Gastrocnemius medialis (tissue), 4 donors: ENCODE data around the gene SRGAP3. TPM values are rescaled to one million over a fixed set of nuclear protein-coding genes. Genes with fewer than 3 reads are reported as not detected.

Source experiments
- ATAC-seq, 2 donors: fragments of 150-250 bp; one replicate each; pipeline ENCODE4 v1.9.1; 2016
- DNase-seq, 2 donors: peaks; one replicate each; pipeline ENCODE4 v3.0.0-alpha.2; 2019
- H3K27ac ChIP-seq, 4 donors: fragments of 200-600 bp; sonication (generic); 1 replicate in 1 of 4; 2 replicates in 3 of 4; pipeline ENCODE4 v1.5.1; 2016 to 2018; ENCODE audit warnings: mild to moderate bottlenecking in 2 of 4, moderate library complexity in 1 of 4
- H3K27me3 ChIP-seq, 3 donors: fragments of 200-600 bp; sonication (generic) in 2 of 3; 1 replicate in 1 of 3; 2 replicates in 2 of 3; pipeline versions ENCODE4 v1.5.1 to v1.6.0; 2016 to 2019; ENCODE audit warnings: mild to moderate bottlenecking in 1 of 3, moderate library complexity in 1 of 3
- H3K36me3 ChIP-seq, 2 donors: fragments of 200-600 bp; sonication (generic) in 1 of 2; one replicate each; pipeline ENCODE4 v1.5.1; 2017 to 2018
- H3K4me1 ChIP-seq, 2 donors: fragments of 200-600 bp; sonication (generic) in 1 of 2; one replicate each; pipeline ENCODE4 v1.5.1; 2016 to 2017; ENCODE audit warnings: mild to moderate bottlenecking in 2 of 2
- H3K4me3 ChIP-seq, 4 donors: fragments of 200-600 bp; sonication (generic) in 3 of 4; 1 replicate in 1 of 4; 2 replicates in 3 of 4; pipeline ENCODE4 v1.5.1; 2016 to 2019; ENCODE audit warnings: mild to moderate bottlenecking in 2 of 4
- H3K9me3 ChIP-seq, 3 donors: fragments of 200-600 bp; sonication (generic) in 2 of 3; 1 replicate in 1 of 3; 2 replicates in 2 of 3; pipeline ENCODE4 v1.5.1; 2016 to 2019
- POLR2A ChIP-seq, 2 donors: fragments of 450-650 bp; IDR thresholded peaks; one replicate each; pipeline ENCODE4 v1.6.1; 2017; ENCODE audit warnings: antibody characterized with exemption in 2 of 2, mild to moderate bottlenecking in 2 of 2, moderate library complexity in 2 of 2
- in situ Hi-C, 4 donors: fragments of 200-750 bp; cut with MboI; loops; one replicate each; pipeline versions ENCODE4 v1.15.0 to v1.8.0; 2017; ENCODE audit warnings: low sequenced_read_pairs in 4 of 4
- intact Hi-C: fragments of 100-400 bp; cut with DNase I; formaldehyde crosslinking; loops from one replicate; pipeline ENCODE4 v1.15.1; 2023; ENCODE audit warnings: low total_unique reads
- total RNA-seq, 4 donors: library from RNA; depleted of rRNA; stranded (reverse); fragments of >200 nt; gene quantifications; one replicate each; pipeline versions ENCODE4 v1.1.0 to v1.2.3, GENCODE V29; 2016
- TF ChIP-seq, protein P1 (sequence below), 5 experiments: fragments of 450-650 bp in 3 of 5; fragments of 200-600 bp in 2 of 5; sonication (generic) in 2 of 5; IDR thresholded peaks in 4 of 5; conservative IDR thresholded peaks in 1 of 5; 1 replicate in 4 of 5; 2 replicates in 1 of 5; pipeline ENCODE4 v1.5.1; 2016 to 2019; ENCODE audit warnings: antibody characterized with exemption in 5 of 5, mild to moderate bottlenecking in 3 of 5, moderate library complexity in 3 of 5

SRGAP3 gene
- total RNA-seq, 4 donors from 2014 or later: 1.3 to 2.3 (median 1.8) TPM

DNA sequence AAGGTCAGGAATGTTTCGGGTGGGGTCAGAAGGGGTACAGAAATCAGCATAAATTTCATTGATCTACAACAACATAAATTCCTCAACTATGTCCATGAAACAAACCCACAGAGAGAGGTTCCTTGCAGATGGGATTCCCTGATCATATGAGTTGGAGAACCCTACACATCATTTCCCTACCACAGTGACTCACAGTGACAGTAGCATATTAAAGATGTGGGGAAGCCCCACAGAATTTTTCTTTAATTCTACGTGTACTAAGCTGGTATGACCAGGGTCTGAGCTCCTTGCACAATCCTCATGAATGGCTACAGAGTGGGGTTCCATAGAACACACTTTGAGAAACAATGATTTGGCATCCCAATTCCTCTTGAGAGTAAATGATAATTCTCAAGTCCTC is 169.3 kb downstream of the SRGAP3 start:
- in situ Hi-C loops: loop anchor here in 1 of 4 donors (25.0 kb wide), 1 partner anchor 207 kb away; no protein-coding TSS in a partner anchor
- H3K27me3 ChIP-seq: no peaks in the 10 kb centered on the region
- H3K36me3 ChIP-seq: no peaks in the 10 kb centered on the region
- no peak for TF ChIP-seq POLR2A (IDR thresholded peaks at IDR 0.05)
- H3K4me1 ChIP-seq: no peaks in the 10 kb centered on the region
- no peak overlapping the region for H3K4me3 ChIP-seq
- DNase-seq (no peak), ATAC-seq (no peak)
- intact Hi-C loops: no loop called here
- no peaks in the 10 kb centered on the region for H3K9me3 ChIP-seq
- H3K27ac ChIP-seq: no peak overlapping the region

GRCh38 chr3:9079676-9080075 is 169.8 kb downstream of the SRGAP3 start:
- DNase-seq: no peak
- ATAC-seq: no peak
- no peaks in the 10 kb centered on the region for H3K4me1 ChIP-seq
- no peaks in the 10 kb centered on the region for H3K9me3 ChIP-seq
- TF ChIP-seq POLR2A (IDR thresholded peaks at IDR 0.05): no peak
- TF ChIP-seq, protein P1, sequence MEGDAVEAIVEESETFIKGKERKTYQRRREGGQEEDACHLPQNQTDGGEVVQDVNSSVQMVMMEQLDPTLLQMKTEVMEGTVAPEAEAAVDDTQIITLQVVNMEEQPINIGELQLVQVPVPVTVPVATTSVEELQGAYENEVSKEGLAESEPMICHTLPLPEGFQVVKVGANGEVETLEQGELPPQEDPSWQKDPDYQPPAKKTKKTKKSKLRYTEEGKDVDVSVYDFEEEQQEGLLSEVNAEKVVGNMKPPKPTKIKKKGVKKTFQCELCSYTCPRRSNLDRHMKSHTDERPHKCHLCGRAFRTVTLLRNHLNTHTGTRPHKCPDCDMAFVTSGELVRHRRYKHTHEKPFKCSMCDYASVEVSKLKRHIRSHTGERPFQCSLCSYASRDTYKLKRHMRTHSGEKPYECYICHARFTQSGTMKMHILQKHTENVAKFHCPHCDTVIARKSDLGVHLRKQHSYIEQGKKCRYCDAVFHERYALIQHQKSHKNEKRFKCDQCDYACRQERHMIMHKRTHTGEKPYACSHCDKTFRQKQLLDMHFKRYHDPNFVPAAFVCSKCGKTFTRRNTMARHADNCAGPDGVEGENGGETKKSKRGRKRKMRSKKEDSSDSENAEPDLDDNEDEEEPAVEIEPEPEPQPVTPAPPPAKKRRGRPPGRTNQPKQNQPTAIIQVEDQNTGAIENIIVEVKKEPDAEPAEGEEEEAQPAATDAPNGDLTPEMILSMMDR (IDR thresholded peaks at IDR 0.05 in 4 of 5, conservative IDR thresholded peaks at IDR 0.05 in 1 of 5): no peak
- H3K27ac ChIP-seq: no peak overlapping the region
- no peaks in the 10 kb centered on the region for H3K27me3 ChIP-seq
- no peaks in the 10 kb centered on the region for H3K36me3 ChIP-seq
- H3K4me3 ChIP-seq: no peak overlapping the region
- intact Hi-C loops: no loop called here
- in situ Hi-C loops: loop anchor here in 2 of 4 donors (10.0 to 25.0 kb wide), 2 partner anchors 105 to 208 kb away; no protein-coding TSS in a partner anchor

GRCh38 chr3:9078561-9079240 is 170.7 kb downstream of the SRGAP3 start:
- no peaks in the 10 kb centered on the region for H3K9me3 ChIP-seq
- intact Hi-C loops (no loop called here), in situ Hi-C loops (loop anchor here in 2 of 4 donors (10.0 to 25.0 kb wide), 2 partner anchors 104 to 209 kb away; no protein-coding TSS in a partner anchor)
- no peaks in the 10 kb centered on the region for H3K4me1 ChIP-seq
- no peak overlapping the region for H3K4me3 ChIP-seq
- no peak for DNase-seq
- TF ChIP-seq, protein P1 (IDR thresholded peaks at IDR 0.05 in 4 of 5, conservative IDR thresholded peaks at IDR 0.05 in 1 of 5): no peak
- TF ChIP-seq POLR2A (IDR thresholded peaks at IDR 0.05): no peak
- H3K27ac ChIP-seq: no peak overlapping the region
- ATAC-seq: no peak
- no peaks in the 10 kb centered on the region for H3K36me3 ChIP-seq
- no peaks in the 10 kb centered on the region for H3K27me3 ChIP-seq

GRCh38 chr3:9077029-9077428 is 172.4 kb downstream of the SRGAP3 start:
- Histone ChIP-seq H3K9me3 (no peaks in the 10 kb centered on the region), H3K4me3 (no peak overlapping the region), H3K36me3 (no peaks in the 10 kb centered on the region), H3K4me1 (no peaks in the 10 kb centered on the region), H3K27me3 (no peaks in the 10 kb centered on the region), H3K27ac (no peak overlapping the region)
- intact Hi-C loops (no loop called here), in situ Hi-C loops (loop anchor here in 2 of 4 donors (10.0 to 25.0 kb wide), 2 partner anchors 102 to 210 kb away; no protein-coding TSS in a partner anchor)
- DNase-seq: no peak
- no peak for TF ChIP-seq POLR2A (IDR thresholded peaks at IDR 0.05)
- TF ChIP-seq, protein P1 (IDR thresholded peaks at IDR 0.05 in 4 of 5, conservative IDR thresholded peaks at IDR 0.05 in 1 of 5): no peak
- no peak for ATAC-seq

DNA sequence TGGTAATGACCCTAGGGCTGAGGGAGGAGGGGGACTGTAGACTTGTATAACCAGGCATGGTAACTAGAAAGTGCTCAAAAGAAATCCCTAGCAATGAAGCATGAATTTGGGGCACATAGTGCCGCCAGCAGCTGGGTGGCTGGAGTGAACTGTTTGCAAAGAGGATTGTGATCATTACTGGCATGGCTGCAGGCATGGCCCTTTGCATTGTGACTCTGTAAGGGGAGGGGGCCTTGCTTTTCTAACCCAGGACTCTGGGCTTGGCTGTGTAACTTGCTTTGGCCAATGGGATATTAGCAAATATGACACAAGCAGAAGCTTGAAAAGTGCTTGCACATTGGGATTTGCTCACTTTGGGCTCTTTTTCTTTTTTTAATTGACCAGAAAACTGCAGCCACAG is 173.7 kb downstream of the SRGAP3 start:
- TF ChIP-seq, protein P1 (IDR thresholded peaks at IDR 0.05 in 4 of 5, conservative IDR thresholded peaks at IDR 0.05 in 1 of 5): no peak
- no peak for TF ChIP-seq POLR2A (IDR thresholded peaks at IDR 0.05)
- intact Hi-C loops: no loop called here
- no peak for DNase-seq
- Histone ChIP-seq H3K27me3 (no peaks in the 10 kb centered on the region), H3K9me3 (no peaks in the 10 kb centered on the region), H3K4me1 (no peaks in the 10 kb centered on the region), H3K27ac (no peak overlapping the region), H3K4me3 (no peak overlapping the region), H3K36me3 (no peaks in the 10 kb centered on the region)
- no peak for ATAC-seq
- in situ Hi-C loops: loop anchor here in 2 of 4 donors (10.0 to 25.0 kb wide), 2 partner anchors 101 to 212 kb away; no protein-coding TSS in a partner anchor
